Osteocyte (in vitro differentiated cells): ENCODE data around the gene UPF1. TPM values are rescaled to one million over a fixed set of nuclear protein-coding genes. Genes with fewer than 3 reads are reported as not detected.
A peak's percentile ranks its signal among the peaks of the same experiment; 100 is the strongest.

Source experiments
- DNase-seq: peaks from one replicate; pipeline ENCODE4 v3.0.0; 2021; ENCODE audit warnings: mixed read lengths; ENCODE audit not compliant: unreplicated experiment; ENCODE audit errors: extremely low spot score
- H3K27ac Mint-ChIP-seq: one replicate; pipeline ENCODE4 v1.8.0; 2021; ENCODE audit warnings: mild to moderate bottlenecking, mixed read lengths; ENCODE audit not compliant: unreplicated experiment
- H3K27me3 Mint-ChIP-seq: one replicate; pipeline ENCODE4 v1.8.0; 2021; ENCODE audit warnings: mixed read lengths; ENCODE audit not compliant: unreplicated experiment
- H3K36me3 Mint-ChIP-seq: one replicate; pipeline ENCODE4 v1.8.0; 2021; ENCODE audit warnings: mixed read lengths; ENCODE audit not compliant: unreplicated experiment
- H3K4me1 Mint-ChIP-seq: one replicate; pipeline ENCODE4 v1.8.0; 2021; ENCODE audit warnings: mixed read lengths; ENCODE audit not compliant: unreplicated experiment
- H3K4me3 Mint-ChIP-seq: one replicate; pipeline ENCODE4 v1.8.0; 2021; ENCODE audit warnings: mild to moderate bottlenecking, moderate library complexity, mixed read lengths; ENCODE audit not compliant: unreplicated experiment
- H3K9me3 Mint-ChIP-seq: one replicate; pipeline ENCODE4 v1.8.0; 2021; ENCODE audit warnings: mixed read lengths; ENCODE audit not compliant: unreplicated experiment
- total RNA-seq: library from RNA; stranded (reverse); gene quantifications from 2 replicates; pipeline ENCODE4 v1.2.1, GENCODE V29; 2021
- TF ChIP-seq, protein P1 (sequence below): fragments of 200-600 bp; sonication (generic); IDR thresholded peaks from 2 replicates; pipeline ENCODE4 v1.5.0; 2021; ENCODE audit warnings: antibody characterized with exemption, mild to moderate bottlenecking, moderate library complexity

UPF1 gene
- total RNA-seq, 1 donor from 2014 or later = 58.0 TPM

DNA sequence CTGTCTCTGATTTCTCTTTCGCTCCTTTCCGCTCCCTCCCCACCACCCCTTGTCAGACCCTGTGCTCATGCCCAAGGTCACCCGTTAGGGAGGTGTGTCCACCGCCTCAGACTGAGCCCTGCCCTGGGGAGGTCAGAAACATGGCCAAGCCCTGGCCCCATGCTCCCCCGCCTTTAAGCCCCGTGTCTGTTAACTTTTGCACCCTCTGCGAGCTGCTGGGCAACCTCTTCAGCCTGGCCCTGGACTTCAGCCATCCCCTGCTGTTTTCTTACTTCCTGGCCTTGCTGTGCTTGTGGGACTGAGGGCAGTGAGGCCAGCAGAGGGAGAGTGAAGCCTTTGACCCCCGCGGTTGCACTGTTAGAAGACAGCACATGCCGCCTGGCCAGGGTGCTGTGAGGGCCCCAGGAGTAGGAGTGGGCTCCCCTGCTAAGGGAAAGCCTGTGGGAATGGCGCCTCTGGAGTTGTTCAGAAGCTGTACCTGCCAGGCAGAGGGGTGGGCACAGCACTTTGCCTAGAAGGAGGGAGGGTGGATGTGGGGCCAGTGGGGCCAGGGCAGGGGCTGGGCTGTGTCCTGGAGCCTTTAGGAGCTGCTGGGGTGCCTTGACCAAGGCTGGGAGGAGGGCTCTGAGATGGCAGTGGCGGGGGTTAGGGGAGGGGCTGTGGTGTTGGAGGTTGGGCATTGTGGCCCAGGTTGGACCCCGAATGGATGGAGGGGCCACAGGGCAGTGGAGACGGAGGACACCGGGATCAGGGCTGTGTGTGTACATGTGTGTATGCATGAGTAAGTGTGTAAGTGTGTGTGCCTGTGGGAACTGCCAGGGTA, 7.9 kb downstream of the UPF1 start:
- H3K4me1 Mint-ChIP-seq = peaks cover 55% of the 10 kb centered on the region
- TF ChIP-seq, protein P1, sequence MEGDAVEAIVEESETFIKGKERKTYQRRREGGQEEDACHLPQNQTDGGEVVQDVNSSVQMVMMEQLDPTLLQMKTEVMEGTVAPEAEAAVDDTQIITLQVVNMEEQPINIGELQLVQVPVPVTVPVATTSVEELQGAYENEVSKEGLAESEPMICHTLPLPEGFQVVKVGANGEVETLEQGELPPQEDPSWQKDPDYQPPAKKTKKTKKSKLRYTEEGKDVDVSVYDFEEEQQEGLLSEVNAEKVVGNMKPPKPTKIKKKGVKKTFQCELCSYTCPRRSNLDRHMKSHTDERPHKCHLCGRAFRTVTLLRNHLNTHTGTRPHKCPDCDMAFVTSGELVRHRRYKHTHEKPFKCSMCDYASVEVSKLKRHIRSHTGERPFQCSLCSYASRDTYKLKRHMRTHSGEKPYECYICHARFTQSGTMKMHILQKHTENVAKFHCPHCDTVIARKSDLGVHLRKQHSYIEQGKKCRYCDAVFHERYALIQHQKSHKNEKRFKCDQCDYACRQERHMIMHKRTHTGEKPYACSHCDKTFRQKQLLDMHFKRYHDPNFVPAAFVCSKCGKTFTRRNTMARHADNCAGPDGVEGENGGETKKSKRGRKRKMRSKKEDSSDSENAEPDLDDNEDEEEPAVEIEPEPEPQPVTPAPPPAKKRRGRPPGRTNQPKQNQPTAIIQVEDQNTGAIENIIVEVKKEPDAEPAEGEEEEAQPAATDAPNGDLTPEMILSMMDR = no peak
- no peak for DNase-seq
- no peak overlapping the region for H3K4me3 Mint-ChIP-seq
- no peak overlapping the region for H3K27ac Mint-ChIP-seq
- peaks cover 8% of the 10 kb centered on the region for H3K36me3 Mint-ChIP-seq
- H3K9me3 Mint-ChIP-seq = no peaks in the 10 kb centered on the region
- no peaks in the 10 kb centered on the region for H3K27me3 Mint-ChIP-seq

DNA sequence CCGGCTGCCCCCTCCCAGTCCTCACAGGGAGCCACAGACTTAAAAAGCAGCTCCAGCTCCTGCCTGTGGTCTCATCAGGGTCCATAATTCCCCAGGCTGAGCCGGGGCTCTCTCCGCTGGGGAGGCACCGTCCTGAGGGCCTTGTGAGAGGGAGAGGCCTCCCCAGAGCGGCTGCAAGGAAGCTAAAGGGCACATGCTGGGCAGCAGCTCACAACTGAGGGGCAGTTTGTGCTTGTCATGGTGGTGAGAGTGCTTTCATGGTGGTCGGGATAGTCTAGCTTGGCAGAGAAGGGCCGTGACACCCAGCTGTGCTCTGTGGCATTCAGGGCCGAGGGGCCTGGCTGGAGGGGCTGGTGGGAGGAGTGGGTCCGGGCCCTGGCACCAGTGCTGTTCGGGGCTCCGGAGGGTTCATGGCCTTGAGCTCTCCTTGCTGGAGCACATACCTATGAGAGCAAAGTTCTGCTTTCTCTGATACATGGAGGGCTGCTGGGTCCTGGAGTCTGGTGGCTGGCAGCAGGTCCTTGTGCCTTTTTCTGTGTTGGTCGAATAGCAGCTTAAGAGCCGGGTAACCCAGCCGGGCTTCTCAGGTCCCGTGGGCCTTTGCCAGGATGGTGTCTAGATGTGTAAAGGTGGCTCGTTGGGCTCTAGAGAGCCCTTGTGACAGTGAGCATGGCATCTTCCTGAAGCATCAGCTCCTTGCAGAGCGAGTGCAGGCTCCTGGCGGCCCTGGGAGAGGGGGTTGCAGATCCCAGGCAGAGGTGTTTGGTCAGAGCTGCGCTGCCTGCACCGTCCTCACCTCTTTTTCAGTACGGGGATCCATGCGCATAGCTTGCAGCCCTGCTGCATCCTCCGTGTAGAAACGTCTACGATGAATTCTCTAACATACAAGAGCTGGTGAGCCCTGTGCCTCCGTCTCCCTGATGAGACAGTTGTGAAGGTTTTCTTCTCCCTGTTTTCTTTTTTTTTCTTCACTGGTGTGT, 8.8 kb downstream of the UPF1 start:
- Mint-ChIP-seq H3K36me3 (peaks cover 8% of the 10 kb centered on the region), H3K4me1 (peaks cover 50% of the 10 kb centered on the region), H3K4me3 (no peak overlapping the region), H3K27me3 (no peaks in the 10 kb centered on the region), H3K27ac (no peak overlapping the region), H3K9me3 (no peaks in the 10 kb centered on the region)
- TF ChIP-seq, protein P1 = no peak
- no peak for DNase-seq

DNA sequence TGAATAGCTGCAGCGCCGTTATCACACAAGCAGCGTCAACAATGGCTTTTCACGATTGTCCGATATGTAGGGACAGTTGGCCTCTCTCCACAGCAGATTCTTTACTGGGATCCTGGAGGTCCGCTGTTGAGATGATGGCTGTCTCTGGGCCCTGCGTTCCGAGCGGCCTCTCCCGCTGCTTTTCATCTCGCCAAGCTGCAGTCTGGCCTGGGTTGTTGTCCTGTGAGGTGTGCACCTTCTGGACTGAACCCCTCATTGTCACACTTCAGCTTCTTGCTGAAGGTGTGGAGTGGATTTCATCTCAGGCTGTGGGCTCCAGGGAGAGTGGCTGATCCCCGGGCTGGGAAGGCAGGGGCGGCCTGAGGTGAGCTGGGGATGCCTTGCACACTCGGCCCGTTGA, 9.6 kb downstream of the UPF1 start:
- TF ChIP-seq, protein P1 = no peak
- DNase-seq = no peak
- Mint-ChIP-seq H3K4me3 (no peak overlapping the region), H3K36me3 (peaks cover 6% of the 10 kb centered on the region), H3K4me1 (peaks cover 43% of the 10 kb centered on the region), H3K27me3 (no peaks in the 10 kb centered on the region), H3K27ac (no peak overlapping the region), H3K9me3 (no peaks in the 10 kb centered on the region)

DNA sequence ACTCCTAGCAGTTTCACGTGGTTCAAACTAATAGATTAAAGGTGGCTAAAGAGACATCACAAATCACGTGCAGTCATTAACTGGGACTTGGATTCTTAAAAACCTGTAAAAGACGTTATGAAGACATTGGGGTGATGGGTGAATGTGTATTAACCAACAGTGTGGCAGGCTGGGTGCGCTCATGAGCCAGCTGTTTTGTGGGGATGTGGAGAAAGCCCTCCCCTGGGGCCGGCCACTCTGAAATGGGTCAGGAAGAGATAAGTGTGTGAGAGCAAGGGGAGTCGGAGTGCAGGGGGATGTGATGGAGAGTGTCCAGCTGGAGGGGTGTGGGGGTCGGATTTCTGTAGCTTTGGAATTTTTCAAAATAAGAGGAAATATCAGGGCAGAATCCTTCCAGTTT, 10.4 kb downstream of the UPF1 start:
- H3K4me1 Mint-ChIP-seq = peaks cover 44% of the 10 kb centered on the region
- H3K9me3 Mint-ChIP-seq = no peaks in the 10 kb centered on the region
- TF ChIP-seq, protein P1 = no peak
- peak overlapping the region; percentile 75 for H3K27ac Mint-ChIP-seq
- DNase-seq = no peak
- H3K4me3 Mint-ChIP-seq = no peak overlapping the region
- H3K27me3 Mint-ChIP-seq = no peaks in the 10 kb centered on the region
- peaks cover 6% of the 10 kb centered on the region for H3K36me3 Mint-ChIP-seq

DNA sequence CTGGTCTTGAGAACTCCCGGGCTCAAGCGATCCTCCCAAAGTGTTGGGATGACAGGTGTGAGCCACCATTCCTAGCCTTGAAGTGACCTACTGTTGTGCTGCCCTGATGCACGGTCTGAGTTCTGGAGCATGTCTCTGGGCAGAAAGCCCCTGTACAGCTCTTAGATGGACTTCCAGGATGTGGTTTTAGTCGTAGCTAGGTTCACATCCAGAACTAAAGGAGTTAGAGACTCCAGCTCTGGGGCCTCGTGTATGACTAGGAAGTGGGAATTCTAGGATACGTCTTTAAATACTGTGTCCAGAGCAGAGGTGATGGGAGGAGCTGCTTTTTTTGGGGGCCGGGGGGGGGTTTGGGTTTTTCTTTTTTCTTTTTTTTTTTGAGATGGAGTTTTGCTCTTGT, 12.2 kb downstream of the UPF1 start:
- Mint-ChIP-seq H3K4me1 (peaks cover 39% of the 10 kb centered on the region), H3K36me3 (peaks cover 6% of the 10 kb centered on the region), H3K9me3 (no peaks in the 10 kb centered on the region), H3K27ac (no peak overlapping the region), H3K4me3 (no peak overlapping the region), H3K27me3 (no peaks in the 10 kb centered on the region)
- no peak for DNase-seq
- TF ChIP-seq, protein P1 = no peak
